ENCODE measurements around the gene NAPSA. TPM values are rescaled to one million over a fixed set of nuclear protein-coding genes. Genes with fewer than 3 reads are reported as not detected.

The NAPSA gene
- total RNA-seq, 2 donors from 2014 or later = not detected

- no peak overlapping the region for H3K27ac ChIP-seq
- no peak overlapping the region for H3K4me3 ChIP-seq
- peaks cover 15% of the 10 kb centered on the region for H3K27me3 ChIP-seq (replicated peaks; ENCODE audit: insufficient read depth)
- H3K36me3 ChIP-seq = no peaks in the 10 kb centered on the region
- ATAC-seq (ENCODE audit: insufficient number of reproducible peaks, low FRiP score, low read depth) (no peak), DNase-seq (ENCODE audit: low spot score) (no peak)
- peaks cover 7 to 20% of the 10 kb centered on the region in 2 donors for H3K4me1 ChIP-seq (ENCODE audit: control insufficient read depth in 1 of 2, low read depth in 2 of 2)
- no peaks in the 10 kb centered on the region for H3K9me3 ChIP-seq
- TF ChIP-seq CTCF (IDR thresholded peaks at IDR 0.05) = no peak
These were observed 38.4 kb downstream of the NAPSA start for GRCh38 chr19:50327013-50327412.

- no peak for TF ChIP-seq CTCF (IDR thresholded peaks at IDR 0.05)
- Histone ChIP-seq H3K4me1 (ENCODE audit: control insufficient read depth in 1 of 2, low read depth in 2 of 2) (peaks cover 7 to 20% of the 10 kb centered on the region in 2 donors), H3K9me3 (no peaks in the 10 kb centered on the region), H3K36me3 (no peaks in the 10 kb centered on the region), H3K27me3 (replicated peaks; ENCODE audit: insufficient read depth) (peaks cover 15% of the 10 kb centered on the region), H3K4me3 (peak overlapping the region; percentile 27), H3K27ac (no peak overlapping the region)
- ATAC-seq (ENCODE audit: insufficient number of reproducible peaks, low FRiP score, low read depth) (no peak), DNase-seq (ENCODE audit: low spot score) (no peak)
These were observed 39.3 kb downstream of the NAPSA start for GRCh38 chr19:50326101-50326664.

GRCh38 chr19:50325310-50326100 is 39.9 kb downstream of the NAPSA start:
- Histone ChIP-seq H3K27me3 (replicated peaks; ENCODE audit: insufficient read depth) (peaks cover 13% of the 10 kb centered on the region), H3K9me3 (no peaks in the 10 kb centered on the region), H3K4me3 (peak overlapping the region; percentile 27), H3K4me1 (ENCODE audit: control insufficient read depth in 1 of 2, low read depth in 2 of 2) (peaks cover 7 to 20% of the 10 kb centered on the region in 2 donors), H3K36me3 (no peaks in the 10 kb centered on the region), H3K27ac (no peak overlapping the region)
- no peak for ATAC-seq (ENCODE audit: insufficient number of reproducible peaks, low FRiP score, low read depth)
- no peak for DNase-seq (ENCODE audit: low spot score)
- TF ChIP-seq CTCF (IDR thresholded peaks at IDR 0.05) = no peak

- DNase-seq (ENCODE audit: low spot score) = no peak
- peaks cover 7 to 8% of the 10 kb centered on the region in 2 donors for H3K4me1 ChIP-seq (ENCODE audit: control insufficient read depth in 1 of 2, low read depth in 2 of 2)
- peaks cover 6% of the 10 kb centered on the region for H3K27me3 ChIP-seq (replicated peaks; ENCODE audit: insufficient read depth)
- no peaks in the 10 kb centered on the region for H3K36me3 ChIP-seq
- H3K9me3 ChIP-seq = no peaks in the 10 kb centered on the region
- no peak for ATAC-seq (ENCODE audit: insufficient number of reproducible peaks, low FRiP score, low read depth)
- no peak overlapping the region for H3K4me3 ChIP-seq
- TF ChIP-seq CTCF (IDR thresholded peaks at IDR 0.05) = no peak
- H3K27ac ChIP-seq = no peak overlapping the region
These were observed 41.1 kb downstream of the NAPSA start for GRCh38 chr19:50324331-50324730.

GRCh38 chr19:50323782-50324133 is 41.7 kb downstream of the NAPSA start:
- Histone ChIP-seq H3K36me3 (no peaks in the 10 kb centered on the region), H3K4me1 (ENCODE audit: control insufficient read depth in 1 of 2, low read depth in 2 of 2) (peaks cover 7 to 8% of the 10 kb centered on the region in 2 donors), H3K27me3 (replicated peaks; ENCODE audit: insufficient read depth) (peaks cover 6% of the 10 kb centered on the region), H3K27ac (no peak overlapping the region), H3K9me3 (no peaks in the 10 kb centered on the region), H3K4me3 (no peak overlapping the region)
- DNase-seq (ENCODE audit: low spot score) = no peak
- TF ChIP-seq CTCF (IDR thresholded peaks at IDR 0.05) = no peak
- no peak for ATAC-seq (ENCODE audit: insufficient number of reproducible peaks, low FRiP score, low read depth)

All from thoracic aorta (tissue), 2 donors.